ENCODE measurements around the gene AVP. TPM values are rescaled to one million over a fixed set of nuclear protein-coding genes. Genes with fewer than 3 reads are reported as not detected.

AVP gene
- polyA plus RNA-seq, 2 of the 4 experiments (the other 2 are of a cell fraction) = not detected

DNA sequence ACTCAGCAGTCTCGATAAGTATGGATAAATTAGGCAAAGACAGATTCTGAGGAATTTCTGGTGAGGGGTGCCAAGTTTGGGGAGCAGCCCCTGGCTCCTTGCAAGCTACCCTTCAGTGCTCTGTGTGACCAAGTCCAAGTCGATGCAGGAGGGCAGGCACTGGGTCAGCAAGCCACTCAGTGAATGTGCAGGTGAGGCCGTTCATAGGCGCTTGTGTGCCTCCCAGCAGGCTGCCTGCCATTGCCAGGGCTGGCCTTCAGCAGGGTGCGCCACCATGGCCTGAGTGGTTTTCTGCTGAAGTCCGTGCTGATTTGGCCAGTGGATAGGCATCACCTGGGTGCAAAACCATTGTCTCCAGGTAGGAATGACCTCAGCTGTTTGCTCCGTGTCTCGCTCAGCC, 44.4 kb downstream of the AVP start:
- WGBS (ENCODE audit: missing lambda C conversion rate) = 89% methylated on average over 8 of the region's 8 CpGs
- POLR2A ChIA-PET = interaction anchor here (0.6 kb wide), 1 partner anchor 57 kb away, joined by 7 read pairs; no protein-coding TSS in a partner anchor
- H3K4me2 ChIP-seq = no peak overlapping the region
- DNase-seq (ENCODE audit: low read depth in 1 of 2, low spot score in 1 of 2) = no peak
- no peak overlapping the region for H3K27ac ChIP-seq
- no peak for FAIRE-seq
- H3K4me3 ChIP-seq = no peak overlapping the region
- CTCF ChIA-PET = interaction anchor here (0.8 to 1.9 kb wide), 4 partner anchors 13 to 188 kb away, joined by 3 to 11 read pairs (median 4); no protein-coding TSS in a partner anchor
- H3K9me3 ChIP-seq = no peaks in the 10 kb centered on the region
- H3K4me1 ChIP-seq = peaks cover 12% of the 10 kb centered on the region; the same call in 2 of the 3 replicates
- TF ChIP-seq RFX5 (IDR thresholded peaks at IDR 0.05) = no peak
- TF ChIP-seq CHD4 (IDR thresholded peaks at IDR 0.05; ENCODE audit: borderline replicate concordance) = no peak
- no peak for TF ChIP-seq PHF8 (IDR thresholded peaks at IDR 0.05; ENCODE audit: borderline replicate concordance, low read depth)
- TF ChIP-seq TP53 (CRISPR knock-in tag; IDR thresholded peaks at IDR 0.05) = no peak
- no peak for TF ChIP-seq BHLHE40 (IDR thresholded peaks at IDR 0.05; ENCODE audit: low read depth, low read length)
- no peak for TF ChIP-seq ZC3H11A (IDR thresholded peaks at IDR 0.05)
- TF ChIP-seq NR3C1 (IDR thresholded peaks at IDR 0.05) = no peak
- no peak for TF ChIP-seq MAZ (IDR thresholded peaks at IDR 0.05; ENCODE audit: borderline replicate concordance, low read depth, low read length)
- TF ChIP-seq, protein P1, sequence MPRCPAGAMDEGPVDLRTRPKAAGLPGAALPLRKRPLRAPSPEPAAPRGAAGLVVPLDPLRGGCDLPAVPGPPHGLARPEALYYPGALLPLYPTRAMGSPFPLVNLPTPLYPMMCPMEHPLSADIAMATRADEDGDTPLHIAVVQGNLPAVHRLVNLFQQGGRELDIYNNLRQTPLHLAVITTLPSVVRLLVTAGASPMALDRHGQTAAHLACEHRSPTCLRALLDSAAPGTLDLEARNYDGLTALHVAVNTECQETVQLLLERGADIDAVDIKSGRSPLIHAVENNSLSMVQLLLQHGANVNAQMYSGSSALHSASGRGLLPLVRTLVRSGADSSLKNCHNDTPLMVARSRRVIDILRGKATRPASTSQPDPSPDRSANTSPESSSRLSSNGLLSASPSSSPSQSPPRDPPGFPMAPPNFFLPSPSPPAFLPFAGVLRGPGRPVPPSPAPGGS (IDR thresholded peaks at IDR 0.05) = no peak
- no peak for TF ChIP-seq CEBPB (IDR thresholded peaks at IDR 0.05)
- no peak for ATAC-seq

DNA sequence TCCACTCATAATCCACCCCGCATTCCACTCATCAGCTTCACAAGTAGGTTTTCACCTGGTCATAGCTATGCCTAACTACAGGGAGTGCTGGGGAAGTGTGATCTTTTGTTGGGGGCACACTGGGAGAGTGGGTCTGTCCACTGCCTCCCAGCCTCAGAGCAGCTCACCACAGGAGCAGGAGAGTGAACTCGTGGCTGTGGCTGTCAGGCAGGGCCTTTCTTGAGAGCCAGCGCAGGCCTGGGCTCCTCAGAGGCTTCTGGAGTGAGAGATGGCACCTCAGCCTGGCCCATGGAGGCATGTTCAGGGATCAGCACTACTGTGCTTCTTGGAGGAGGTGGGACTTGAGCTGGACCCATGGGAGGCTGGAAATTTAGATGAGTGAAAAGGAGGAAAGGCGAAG, 45.1 kb downstream of the AVP start:
- Histone ChIP-seq H3K4me1 (peaks cover 9% of the 10 kb centered on the region; the same call in 2 of the 3 replicates), H3K9me3 (no peaks in the 10 kb centered on the region), H3K4me3 (no peak overlapping the region), H3K27ac (no peak overlapping the region), H3K4me2 (no peak overlapping the region)
- WGBS (ENCODE audit: missing lambda C conversion rate) = 77% methylated on average over 4 of the region's 4 CpGs
- ChIA-PET CTCF (interaction anchor here (1.0 to 1.9 kb wide), 5 partner anchors 10 to 39 kb away, joined by 3 to 11 read pairs (median 3); no protein-coding TSS in a partner anchor), POLR2A (no interaction called here)
- ATAC-seq (no peak), DNase-seq (ENCODE audit: low read depth in 1 of 2, low spot score in 1 of 2) (no peak), FAIRE-seq (no peak)
- TF ChIP-seq ZFP36 (IDR thresholded peaks at IDR 0.05; ENCODE audit: borderline replicate concordance, partially characterized antibody) (no peak), HOXA7 (CRISPR knock-in tag; IDR thresholded peaks at IDR 0.05) (no peak), KDM1A (IDR thresholded peaks at IDR 0.05; ENCODE audit: low read depth) (no peak), KDM5A (IDR thresholded peaks at IDR 0.05) (no peak), RCOR1 (IDR thresholded peaks at IDR 0.05; ENCODE audit: low read depth, low read length) (no peak), TP53 (CRISPR knock-in tag; IDR thresholded peaks at IDR 0.05) (no peak), RAD21 (conservative IDR thresholded peaks at IDR 0.05 in 1 of 2, IDR thresholded peaks at IDR 0.05 in 1 of 2) (no peak), CHD2 (IDR thresholded peaks at IDR 0.05; ENCODE audit: low read length, partially characterized antibody) (no peak), NR3C1 (IDR thresholded peaks at IDR 0.05) (no peak), JUN (IDR thresholded peaks at IDR 0.05) (no peak), POLR2A (IDR thresholded peaks at IDR 0.05; ENCODE audit: low read length) (no peak), HEYL (CRISPR knock-in tag; IDR thresholded peaks at IDR 0.05) (no peak), MYC (IDR thresholded peaks at IDR 0.05; ENCODE audit: borderline replicate concordance, low read length) (no peak), FOSL2 (IDR thresholded peaks at IDR 0.05) (no peak), FOSL2 (CRISPR knock-in tag; IDR thresholded peaks at IDR 0.05) (no peak)
- TF ChIP-seq, protein P2, sequence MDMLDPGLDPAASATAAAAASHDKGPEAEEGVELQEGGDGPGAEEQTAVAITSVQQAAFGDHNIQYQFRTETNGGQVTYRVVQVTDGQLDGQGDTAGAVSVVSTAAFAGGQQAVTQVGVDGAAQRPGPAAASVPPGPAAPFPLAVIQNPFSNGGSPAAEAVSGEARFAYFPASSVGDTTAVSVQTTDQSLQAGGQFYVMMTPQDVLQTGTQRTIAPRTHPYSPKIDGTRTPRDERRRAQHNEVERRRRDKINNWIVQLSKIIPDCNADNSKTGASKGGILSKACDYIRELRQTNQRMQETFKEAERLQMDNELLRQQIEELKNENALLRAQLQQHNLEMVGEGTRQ (IDR thresholded peaks at IDR 0.05) = no peak
- TF ChIP-seq, protein P3, sequence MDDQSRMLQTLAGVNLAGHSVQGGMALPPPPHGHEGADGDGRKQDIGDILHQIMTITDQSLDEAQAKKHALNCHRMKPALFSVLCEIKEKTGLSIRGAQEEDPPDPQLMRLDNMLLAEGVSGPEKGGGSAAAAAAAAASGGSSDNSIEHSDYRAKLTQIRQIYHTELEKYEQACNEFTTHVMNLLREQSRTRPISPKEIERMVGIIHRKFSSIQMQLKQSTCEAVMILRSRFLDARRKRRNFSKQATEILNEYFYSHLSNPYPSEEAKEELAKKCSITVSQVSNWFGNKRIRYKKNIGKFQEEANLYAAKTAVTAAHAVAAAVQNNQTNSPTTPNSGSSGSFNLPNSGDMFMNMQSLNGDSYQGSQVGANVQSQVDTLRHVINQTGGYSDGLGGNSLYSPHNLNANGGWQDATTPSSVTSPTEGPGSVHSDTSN (IDR thresholded peaks at IDR 0.05) = no peak

Measured in A549 (cell line).